ENCODE results near the gene PHACTR4.
"Not testable (repeated sequence)": the region's sequence is repeated elsewhere in the genome, so short reads cannot be mapped to it uniquely, and the experiment has no call there.

The PHACTR4 gene

DNA sequence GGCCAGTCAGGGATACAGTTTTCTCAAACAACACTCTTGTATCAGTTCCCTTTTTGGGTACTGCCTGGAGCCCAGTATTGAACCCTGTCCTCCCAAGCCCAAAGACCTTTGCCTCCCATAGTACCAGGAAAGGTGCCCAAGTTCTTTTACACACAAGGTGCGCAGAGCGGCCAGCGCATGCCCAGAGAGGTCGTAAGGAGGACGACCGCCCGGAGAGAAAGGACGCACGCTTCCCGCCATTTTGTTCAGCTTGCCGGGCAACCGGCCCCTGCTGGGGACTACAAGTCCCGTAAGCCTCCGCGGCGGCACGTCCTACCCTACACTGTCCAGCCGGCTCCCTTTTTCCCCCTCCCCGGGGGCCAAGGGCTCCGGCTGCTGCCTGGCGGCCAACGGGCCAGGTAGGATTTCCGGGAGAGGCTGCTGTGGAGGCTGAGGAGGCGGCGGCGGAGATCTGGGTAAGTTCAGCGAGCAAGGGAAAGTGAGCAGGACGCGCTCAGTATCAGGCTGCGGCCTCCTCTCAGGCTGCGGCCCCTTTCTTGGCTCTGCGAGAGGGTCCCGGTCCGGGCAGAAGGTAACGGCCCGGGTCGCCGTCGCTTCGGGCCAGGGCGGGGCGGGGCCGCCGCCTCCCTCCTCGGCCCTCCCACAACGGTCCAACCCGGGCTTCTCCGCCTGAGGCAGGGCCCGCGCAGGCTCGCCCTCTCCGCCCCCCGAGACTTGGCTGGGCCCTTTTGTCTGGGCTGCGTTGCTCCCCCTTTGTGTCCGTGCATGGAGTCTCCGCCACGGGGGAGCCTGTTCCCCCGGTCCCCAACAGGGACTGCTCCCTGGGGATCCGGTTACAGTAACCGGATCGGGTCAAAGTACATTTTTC, at the start of gene PHACTR4:
Gene PHACTR4 (plus strand): TSS at position 370 of the 868 bp plus-strand sequence. CDS start 37,708 bp downstream, outside the sequence.
- peak; percentile 90 for DNase-seq (ENCODE audit: low read depth)
- H3K4me3 ChIP-seq (ENCODE audit: low read length), result peak within 1 kb of the TSS; percentile 73
- TF ChIP-seq, protein P1, sequence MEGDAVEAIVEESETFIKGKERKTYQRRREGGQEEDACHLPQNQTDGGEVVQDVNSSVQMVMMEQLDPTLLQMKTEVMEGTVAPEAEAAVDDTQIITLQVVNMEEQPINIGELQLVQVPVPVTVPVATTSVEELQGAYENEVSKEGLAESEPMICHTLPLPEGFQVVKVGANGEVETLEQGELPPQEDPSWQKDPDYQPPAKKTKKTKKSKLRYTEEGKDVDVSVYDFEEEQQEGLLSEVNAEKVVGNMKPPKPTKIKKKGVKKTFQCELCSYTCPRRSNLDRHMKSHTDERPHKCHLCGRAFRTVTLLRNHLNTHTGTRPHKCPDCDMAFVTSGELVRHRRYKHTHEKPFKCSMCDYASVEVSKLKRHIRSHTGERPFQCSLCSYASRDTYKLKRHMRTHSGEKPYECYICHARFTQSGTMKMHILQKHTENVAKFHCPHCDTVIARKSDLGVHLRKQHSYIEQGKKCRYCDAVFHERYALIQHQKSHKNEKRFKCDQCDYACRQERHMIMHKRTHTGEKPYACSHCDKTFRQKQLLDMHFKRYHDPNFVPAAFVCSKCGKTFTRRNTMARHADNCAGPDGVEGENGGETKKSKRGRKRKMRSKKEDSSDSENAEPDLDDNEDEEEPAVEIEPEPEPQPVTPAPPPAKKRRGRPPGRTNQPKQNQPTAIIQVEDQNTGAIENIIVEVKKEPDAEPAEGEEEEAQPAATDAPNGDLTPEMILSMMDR (IDR thresholded peaks at IDR 0.05; ENCODE audit: insufficient read depth, low read depth, low read length, missing control alignments), result no peak

- TF ChIP-seq, protein P1 (IDR thresholded peaks at IDR 0.05; ENCODE audit: insufficient read depth, low read depth, low read length, missing control alignments), result no peak
- DNase-seq (ENCODE audit: low read depth), result peak; percentile 56
- no peak overlapping the region for H3K4me3 ChIP-seq (ENCODE audit: low read length)
Measured at GRCh38 chr1:28322194-28322593, 47.3 kb upstream of the PHACTR4 start.

GRCh38 chr1:28323720-28324119, 45.8 kb upstream of the PHACTR4 start:
- no peak for DNase-seq (ENCODE audit: low read depth)
- no peak overlapping the region for H3K4me3 ChIP-seq (ENCODE audit: low read length)
- TF ChIP-seq, protein P1 (IDR thresholded peaks at IDR 0.05; ENCODE audit: insufficient read depth, low read depth, low read length, missing control alignments), result no peak

GRCh38 chr1:28326515-28326914, 43.0 kb upstream of the PHACTR4 start:
- no peak overlapping the region for H3K4me3 ChIP-seq (ENCODE audit: low read length)
- TF ChIP-seq, protein P1 (IDR thresholded peaks at IDR 0.05; ENCODE audit: insufficient read depth, low read depth, low read length, missing control alignments), result no peak
- DNase-seq (ENCODE audit: low read depth), result no peak

GRCh38 chr1:28326984-28327383, 42.6 kb upstream of the PHACTR4 start:
- H3K4me3 ChIP-seq (ENCODE audit: low read length), result no peak overlapping the region
- DNase-seq (ENCODE audit: low read depth), result peak; percentile 90
- TF ChIP-seq, protein P1 (IDR thresholded peaks at IDR 0.05; ENCODE audit: insufficient read depth, low read depth, low read length, missing control alignments), result no peak

- DNase-seq (ENCODE audit: low read depth); H3K4me3 ChIP-seq (ENCODE audit: low read length): not testable (repeated sequence)
Measured at GRCh38 chr1:28327431-28327830, 42.1 kb upstream of the PHACTR4 start.

DNA sequence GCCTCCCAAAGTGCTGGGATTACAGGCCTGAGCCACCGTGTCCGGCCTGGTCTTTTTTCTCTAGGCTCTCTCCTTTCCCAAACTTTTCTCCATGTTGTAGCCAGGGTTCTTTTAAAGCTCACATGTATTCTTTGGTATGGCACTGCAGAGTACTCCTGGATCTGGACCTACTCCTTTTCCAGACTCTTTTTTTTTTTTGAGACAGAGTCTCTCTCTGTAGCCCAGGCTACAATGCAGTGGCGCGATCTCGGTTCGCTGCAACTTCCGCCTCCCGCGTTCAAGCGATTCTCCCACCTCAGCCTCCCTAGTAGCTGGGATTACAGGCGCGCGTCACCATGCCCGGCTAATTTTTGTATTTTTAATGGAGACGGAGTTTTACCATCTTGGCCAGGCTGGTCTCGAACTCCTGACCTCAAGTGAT, 41.3 kb upstream of the PHACTR4 start:
- no peak for DNase-seq (ENCODE audit: low read depth)
- TF ChIP-seq, protein P1 (IDR thresholded peaks at IDR 0.05; ENCODE audit: insufficient read depth, low read depth, low read length, missing control alignments), result no peak
- H3K4me3 ChIP-seq (ENCODE audit: low read length), result peak overlapping the region; percentile 68

Data from epithelial cell of esophagus (primary cell).